ENCODE measurements around the gene GTF3C2. TPM values are rescaled to one million over a fixed set of nuclear protein-coding genes. Genes with fewer than 3 reads are reported as not detected.

Gene GTF3C2
- total RNA-seq, 1 experiment from 2014 or later: 89.4 TPM

GRCh38 chr2:27278010-27278409 lies 78.6 kb downstream of the GTF3C2 start:
- peaks cover 15% of the 10 kb centered on the region for H3K4me1 ChIP-seq
- H3K9me3 ChIP-seq (replicated peaks): no peaks in the 10 kb centered on the region
- no peak for DNase-seq
- no peaks in the 10 kb centered on the region for H3K36me3 ChIP-seq
- no peak overlapping the region for H3K4me3 ChIP-seq
- H3K27ac ChIP-seq: no peak overlapping the region
- peaks cover 17% of the 10 kb centered on the region for H3K27me3 ChIP-seq

Other genes with a start within 250 kb of the GTF3C2 start
- gene CGREF1, start 237.6 kb downstream of the GTF3C2 start, total RNA-seq (2014; rRNA removed; shearing (Covaris generic)): 0.08 TPM in 1 of 2 replicates, not detected in the other
- not detected in 2 replicates for gene ABHD1, start 232.9 kb downstream of the GTF3C2 start, total RNA-seq (2014; rRNA removed; shearing (Covaris generic))
- gene PREB, start 222.1 kb downstream of the GTF3C2 start, total RNA-seq (2014; rRNA removed; shearing (Covaris generic)): 62.3 and 64.8 TPM in 2 replicates
- not detected in 2 replicates for gene PRR30, start 217.4 kb downstream of the GTF3C2 start, total RNA-seq (2014; rRNA removed; shearing (Covaris generic))
- gene TCF23, start 207.8 kb downstream of the GTF3C2 start, total RNA-seq (2014; rRNA removed; shearing (Covaris generic)): not detected in 2 replicates
- gene ATRAID, start 144.7 kb downstream of the GTF3C2 start, total RNA-seq (2014; rRNA removed; shearing (Covaris generic)): 172 and 182 TPM in 2 replicates
- gene SLC5A6, start 144.5 kb downstream of the GTF3C2 start, total RNA-seq (2014; rRNA removed; shearing (Covaris generic)): 74.3 and 95.9 TPM in 2 replicates
- gene CAD, start 139.4 kb downstream of the GTF3C2 start, total RNA-seq (2014; rRNA removed; shearing (Covaris generic)): 57.8 and 61.4 TPM in 2 replicates
- 4.4 and 4.9 TPM in 2 replicates for gene SLC30A3, start 93.7 kb downstream of the GTF3C2 start, total RNA-seq (2014; rRNA removed; shearing (Covaris generic))
- gene DNAJC5G, start 81.3 kb downstream of the GTF3C2 start, total RNA-seq (2014; rRNA removed; shearing (Covaris generic)): not detected in 2 replicates
- 0.23 and 0.34 TPM in 2 replicates for gene TRIM54, start 74.3 kb downstream of the GTF3C2 start, total RNA-seq (2014; rRNA removed; shearing (Covaris generic))
- gene UCN, start 48.3 kb downstream of the GTF3C2 start, total RNA-seq (2014; rRNA removed; shearing (Covaris generic)): 0.32 and 1.6 TPM in 2 replicates
- gene MPV17, start 33.7 kb downstream of the GTF3C2 start, total RNA-seq (2014; rRNA removed; shearing (Covaris generic)): 74.2 and 76.6 TPM in 2 replicates
- gene EIF2B4, start 13.6 kb upstream of the GTF3C2 start, total RNA-seq (2014; rRNA removed; shearing (Covaris generic)): 50.9 and 59.5 TPM in 2 replicates
- gene SNX17, start 13.9 kb upstream of the GTF3C2 start, total RNA-seq (2014; rRNA removed; shearing (Covaris generic)): 117 and 120 TPM in 2 replicates
- 13.8 and 14.2 TPM in 2 replicates for gene ZNF513, start 24.0 kb upstream of the GTF3C2 start, total RNA-seq (2014; rRNA removed; shearing (Covaris generic))
- 160 and 163 TPM in 2 replicates for gene PPM1G, start 52.8 kb upstream of the GTF3C2 start, total RNA-seq (2014; rRNA removed; shearing (Covaris generic))
- gene NRBP1, start 71.9 kb upstream of the GTF3C2 start, total RNA-seq (2014; rRNA removed; shearing (Covaris generic)): 153 and 156 TPM in 2 replicates
- gene KRTCAP3, start 85.6 kb upstream of the GTF3C2 start, total RNA-seq (2014; rRNA removed; shearing (Covaris generic)): 0.24 and 1.2 TPM in 2 replicates
- gene IFT172, start 133.0 kb upstream of the GTF3C2 start, total RNA-seq (2014; rRNA removed; shearing (Covaris generic)): 8.8 and 11.3 TPM in 2 replicates
- 0.91 and 1.3 TPM in 2 replicates for gene FNDC4, start 138.4 kb upstream of the GTF3C2 start, total RNA-seq (2014; rRNA removed; shearing (Covaris generic))
- gene GCKR, start 140.1 kb upstream of the GTF3C2 start, total RNA-seq (2014; rRNA removed; shearing (Covaris generic)): not detected in 2 replicates
- gene ZNF512, start 226.3 kb upstream of the GTF3C2 start, total RNA-seq (2014; rRNA removed; shearing (Covaris generic)): 83.4 and 87.8 TPM in 2 replicates